SK-N-SH treated with all-trans-retinoic acid at 6 μM for 48 hours (cell line): ENCODE measurements around the gene ABCD3.

ENCODE experiments used
- ATAC-seq: fragments of 200-7000 bp; cut with Tn5 transposase; 3 replicates; pipeline ENCODE4 v1.9.1; 2020; ENCODE audit warnings: mild to moderate bottlenecking, moderate library complexity
- ARNTL ChIP-seq: fragments of 450-650 bp; formaldehyde crosslinking; IDR thresholded peaks from 2 replicates; pipeline ENCODE4 v1.5.0; 2020; ENCODE audit warnings: low read depth, mild to moderate bottlenecking, moderate library complexity, borderline replicate concordance
- BACH2 ChIP-seq: fragments of 250-450 bp; sonication (Bioruptor Pico); IDR thresholded peaks from 2 replicates; pipeline ENCODE4 v1.9.0; 2021; ENCODE audit warnings: mild to moderate bottlenecking, borderline replicate concordance
- CSDC2 ChIP-seq: fragments of 250-450 bp; sonication (Bioruptor Pico); IDR thresholded peaks from 2 replicates; pipeline ENCODE4 v1.5.0; 2020; ENCODE audit warnings: mild to moderate bottlenecking, moderate library complexity
- CSRNP3 ChIP-seq: fragments of 250-450 bp; sonication (Bioruptor Pico); IDR thresholded peaks from 2 replicates; pipeline ENCODE4 v1.5.1; 2021; ENCODE audit warnings: mild to moderate bottlenecking, moderate library complexity
- ESRRG ChIP-seq: fragments of 250-450 bp; sonication (Bioruptor Pico); IDR thresholded peaks from 2 replicates; pipeline ENCODE4 v1.6.1; 2021; ENCODE audit warnings: mild to moderate bottlenecking
- GLIS3 ChIP-seq: fragments of 250-450 bp; sonication (Bioruptor Pico); IDR thresholded peaks from 2 replicates; pipeline ENCODE4 v1.5.0; 2020; ENCODE audit warnings: mild to moderate bottlenecking, moderate library complexity
- ISL1 ChIP-seq: fragments of 250-450 bp; sonication (Bioruptor Pico); IDR thresholded peaks from 2 replicates; pipeline ENCODE4 v2.1.2; 2022; ENCODE audit warnings: mild to moderate bottlenecking, moderate library complexity
- OSR1 ChIP-seq: fragments of 250-450 bp; sonication (Bioruptor Pico); IDR thresholded peaks from 2 replicates; pipeline ENCODE4 v1.8.0; 2022; ENCODE audit warnings: moderate library complexity, mild to moderate bottlenecking, inconsistent platforms
- PPARA ChIP-seq: fragments of 250-450 bp; sonication (Bioruptor Pico); IDR thresholded peaks from 2 replicates; pipeline ENCODE4 v1.5.0; 2020; ENCODE audit warnings: mild to moderate bottlenecking, borderline replicate concordance
- RARB ChIP-seq: fragments of 250-450 bp; sonication (Bioruptor Pico); IDR thresholded peaks from 2 replicates; pipeline ENCODE4 v1.8.0; 2021; ENCODE audit warnings: mild to moderate bottlenecking, moderate library complexity
- SNAI2 ChIP-seq: fragments of 250-450 bp; sonication (Bioruptor Pico); IDR thresholded peaks from 2 replicates; pipeline ENCODE4 v1.5.0; 2020; ENCODE audit warnings: mild to moderate bottlenecking, moderate library complexity
- TCF4 ChIP-seq: fragments of 250-450 bp; sonication (Bioruptor Pico); IDR thresholded peaks from 2 replicates; pipeline ENCODE4 v1.8.0; 2021; ENCODE audit warnings: mild to moderate bottlenecking, moderate library complexity, borderline replicate concordance
- TSHZ2 ChIP-seq: fragments of 250-450 bp; sonication (Bioruptor Pico); IDR thresholded peaks from 2 replicates; pipeline ENCODE4 v1.5.0; 2020; ENCODE audit warnings: mild to moderate bottlenecking, moderate library complexity
- ZC3H10 ChIP-seq: fragments of 250-450 bp; sonication (Bioruptor Pico); IDR thresholded peaks from 2 replicates; pipeline ENCODE4 v1.5.1; 2021; ENCODE audit warnings: mild to moderate bottlenecking, moderate library complexity
- ZFP3 ChIP-seq: fragments of 250-450 bp; sonication (Bioruptor Pico); IDR thresholded peaks from 2 replicates; pipeline ENCODE4 v1.5.0; 2020; ENCODE audit warnings: mild to moderate bottlenecking, moderate library complexity
- ZFP30 ChIP-seq: fragments of 450-650 bp; formaldehyde crosslinking; IDR thresholded peaks from 2 replicates; pipeline ENCODE4 v1.5.0; 2022; ENCODE audit warnings: mild to moderate bottlenecking, moderate library complexity
- ZNF565 ChIP-seq: fragments of 450-650 bp; formaldehyde crosslinking; conservative IDR thresholded peaks from 2 replicates; pipeline ENCODE4 v1.5.0; 2020; ENCODE audit warnings: low read depth, mild to moderate bottlenecking, moderate library complexity
- ZNF70 ChIP-seq: fragments of 450-650 bp; formaldehyde crosslinking; IDR thresholded peaks from 2 replicates; pipeline ENCODE4 v1.5.0; 2020; ENCODE audit warnings: mild to moderate bottlenecking, moderate library complexity
- ZNF8 ChIP-seq: fragments of 450-650 bp; formaldehyde crosslinking; IDR thresholded peaks from 2 replicates; pipeline ENCODE4 v1.5.0; 2020; ENCODE audit warnings: mild to moderate bottlenecking, moderate library complexity
- TF ChIP-seq, protein P1 (sequence below): fragments of 250-450 bp; sonication (Bioruptor Pico); IDR thresholded peaks from 2 replicates; pipeline ENCODE4 v1.5.1; 2020; ENCODE audit warnings: low read depth, mild to moderate bottlenecking, moderate library complexity
- TF ChIP-seq, protein P2 (sequence below): fragments of 250-450 bp; sonication (Bioruptor Pico); IDR thresholded peaks from 2 replicates; pipeline ENCODE4 v1.8.0; 2020; ENCODE audit warnings: mild to moderate bottlenecking, moderate library complexity, borderline replicate concordance

Gene ABCD3

DNA sequence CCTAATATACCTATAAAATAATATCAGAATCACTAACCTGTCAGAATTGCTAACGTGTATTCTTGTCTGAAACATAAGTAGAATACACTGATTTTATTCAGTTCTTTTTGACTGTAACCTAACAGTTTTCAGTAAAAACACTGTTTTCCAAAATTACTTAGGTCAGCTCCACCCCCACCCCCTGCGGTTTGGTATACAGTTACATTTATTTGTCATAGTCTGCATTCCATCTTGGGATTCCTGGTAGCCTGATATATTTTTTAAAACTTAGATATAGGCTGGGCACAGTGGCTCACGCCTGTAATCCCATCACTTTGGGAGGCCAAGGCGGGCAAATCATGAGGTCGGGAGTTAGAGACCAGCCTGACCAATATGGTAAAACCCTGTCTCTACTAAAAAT, 19.8 kb upstream of the ABCD3 start (continued):
- TF ChIP-seq, protein P1, sequence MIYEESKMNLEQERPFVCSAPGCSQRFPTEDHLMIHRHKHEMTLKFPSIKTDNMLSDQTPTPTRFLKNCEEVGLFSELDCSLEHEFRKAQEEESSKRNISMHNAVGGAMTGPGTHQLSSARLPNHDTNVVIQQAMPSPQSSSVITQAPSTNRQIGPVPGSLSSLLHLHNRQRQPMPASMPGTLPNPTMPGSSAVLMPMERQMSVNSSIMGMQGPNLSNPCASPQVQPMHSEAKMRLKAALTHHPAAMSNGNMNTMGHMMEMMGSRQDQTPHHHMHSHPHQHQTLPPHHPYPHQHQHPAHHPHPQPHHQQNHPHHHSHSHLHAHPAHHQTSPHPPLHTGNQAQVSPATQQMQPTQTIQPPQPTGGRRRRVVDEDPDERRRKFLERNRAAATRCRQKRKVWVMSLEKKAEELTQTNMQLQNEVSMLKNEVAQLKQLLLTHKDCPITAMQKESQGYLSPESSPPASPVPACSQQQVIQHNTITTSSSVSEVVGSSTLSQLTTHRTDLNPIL (CRISPR knock-in tag), result no peak
- no peak for TF ChIP-seq ARNTL (CRISPR knock-in tag)

- TF ChIP-seq ZC3H10 (CRISPR knock-in tag) (no peak), RARB (CRISPR knock-in tag) (no peak)
- TF ChIP-seq, all 23 proteins: peak for 0
- ATAC-seq, result no peak
Observed at GRCh38 chr1:94399453-94399852, 18.7 kb upstream of the ABCD3 start.

GRCh38 chr1:94401206-94401605, 17.0 kb upstream of the ABCD3 start:
- ATAC-seq, result no peak
- TF ChIP-seq GLIS3 (CRISPR knock-in tag), result no peak
- no peak for TF ChIP-seq OSR1 (CRISPR knock-in tag)
- no peak for TF ChIP-seq ARNTL (CRISPR knock-in tag)
- TF ChIP-seq SNAI2 (CRISPR knock-in tag), result no peak
- TF ChIP-seq ZC3H10 (CRISPR knock-in tag), result no peak
- no peak for TF ChIP-seq BACH2 (CRISPR knock-in tag)
- no peak for TF ChIP-seq CSDC2 (CRISPR knock-in tag)
- no peak for TF ChIP-seq ZNF70 (CRISPR knock-in tag)
- no peak for TF ChIP-seq PPARA (CRISPR knock-in tag)
- no peak for TF ChIP-seq RARB (CRISPR knock-in tag)
- TF ChIP-seq ZNF565, result no peak
- no peak for TF ChIP-seq TSHZ2 (CRISPR knock-in tag)
- TF ChIP-seq ESRRG (CRISPR knock-in tag), result no peak

GRCh38 chr1:94406446-94406845, 11.7 kb upstream of the ABCD3 start:
- no peak for TF ChIP-seq ZNF8 (CRISPR knock-in tag)
- no peak for TF ChIP-seq ZNF565
- TF ChIP-seq TCF4 (CRISPR knock-in tag), result no peak
- no peak for ATAC-seq

DNA sequence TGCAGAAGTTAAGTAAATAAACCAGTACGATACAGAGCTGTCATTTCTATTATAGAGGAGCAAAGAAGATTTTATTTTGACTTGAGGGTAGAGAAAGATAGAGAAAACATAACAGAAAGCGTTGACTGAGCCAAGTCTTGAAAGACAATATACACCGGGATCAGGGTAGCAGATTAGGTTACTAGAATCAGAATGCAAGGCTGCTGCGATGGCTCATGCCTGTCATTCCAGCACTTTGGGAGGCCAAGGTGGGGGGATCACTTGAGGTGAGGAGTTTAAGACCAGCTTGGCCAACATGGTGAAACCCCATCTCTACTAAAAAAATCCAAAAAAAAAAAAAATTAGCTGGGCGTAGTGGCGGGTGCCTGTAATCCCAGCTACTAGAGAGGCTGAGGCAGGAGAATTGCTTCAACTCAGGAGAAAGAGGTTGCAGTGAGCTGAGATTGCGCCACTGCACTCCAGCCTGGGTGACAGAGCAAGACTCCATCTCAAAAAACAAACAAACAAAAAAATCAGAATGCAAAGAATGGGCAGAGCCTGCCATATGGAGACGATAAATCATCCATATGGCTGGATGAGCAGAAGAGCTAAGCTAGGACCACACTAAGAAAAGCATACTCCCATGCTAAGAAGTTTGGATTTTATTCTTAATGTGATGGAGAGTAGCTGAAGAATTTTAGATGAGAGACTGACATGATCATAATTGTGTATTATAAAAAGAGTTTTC, 9.9 kb upstream of the ABCD3 start:
- ATAC-seq, result no peak
- TF ChIP-seq TSHZ2 (CRISPR knock-in tag), result no peak
- TF ChIP-seq, protein P1 (CRISPR knock-in tag), result no peak
- TF ChIP-seq ZFP30 (CRISPR knock-in tag), result no peak
- no peak for TF ChIP-seq ZFP3 (CRISPR knock-in tag)
- no peak for TF ChIP-seq ISL1 (CRISPR knock-in tag)
- TF ChIP-seq ZNF565, result no peak
- no peak for TF ChIP-seq ZNF8 (CRISPR knock-in tag)
- TF ChIP-seq, protein P2, sequence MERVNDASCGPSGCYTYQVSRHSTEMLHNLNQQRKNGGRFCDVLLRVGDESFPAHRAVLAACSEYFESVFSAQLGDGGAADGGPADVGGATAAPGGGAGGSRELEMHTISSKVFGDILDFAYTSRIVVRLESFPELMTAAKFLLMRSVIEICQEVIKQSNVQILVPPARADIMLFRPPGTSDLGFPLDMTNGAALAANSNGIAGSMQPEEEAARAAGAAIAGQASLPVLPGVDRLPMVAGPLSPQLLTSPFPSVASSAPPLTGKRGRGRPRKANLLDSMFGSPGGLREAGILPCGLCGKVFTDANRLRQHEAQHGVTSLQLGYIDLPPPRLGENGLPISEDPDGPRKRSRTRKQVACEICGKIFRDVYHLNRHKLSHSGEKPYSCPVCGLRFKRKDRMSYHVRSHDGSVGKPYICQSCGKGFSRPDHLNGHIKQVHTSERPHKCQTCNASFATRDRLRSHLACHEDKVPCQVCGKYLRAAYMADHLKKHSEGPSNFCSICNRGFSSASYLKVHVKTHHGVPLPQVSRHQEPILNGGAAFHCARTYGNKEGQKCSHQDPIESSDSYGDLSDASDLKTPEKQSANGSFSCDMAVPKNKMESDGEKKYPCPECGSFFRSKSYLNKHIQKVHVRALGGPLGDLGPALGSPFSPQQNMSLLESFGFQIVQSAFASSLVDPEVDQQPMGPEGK (CRISPR knock-in tag), result no peak
- TF ChIP-seq SNAI2 (CRISPR knock-in tag), result no peak
- TF ChIP-seq OSR1 (CRISPR knock-in tag), result no peak
- TF ChIP-seq CSDC2 (CRISPR knock-in tag), result no peak
- TF ChIP-seq ZNF70 (CRISPR knock-in tag), result no peak
- no peak for TF ChIP-seq ESRRG (CRISPR knock-in tag)
- TF ChIP-seq ZC3H10 (CRISPR knock-in tag), result no peak
- no peak for TF ChIP-seq CSRNP3 (CRISPR knock-in tag)
- TF ChIP-seq RARB (CRISPR knock-in tag), result no peak
- no peak for TF ChIP-seq GLIS3 (CRISPR knock-in tag)
